IgD-negative memory B cell (primary cell): Measurements from ENCODE around the gene PFKL. TPM values are rescaled to one million over a fixed set of nuclear protein-coding genes. Genes with fewer than 3 reads are reported as not detected.
"Not testable (repeated sequence)": the region's sequence is repeated elsewhere in the genome, so short reads cannot be mapped to it uniquely, and the experiment has no call there.

Experiments
- H3K27ac Mint-ChIP-seq, 3 donors: one replicate each; pipeline ENCODE4 v1.8.0; 2020 to 2022; ENCODE audit warnings: mild to moderate bottlenecking in 3 of 3, mixed read lengths in 3 of 3, moderate library complexity in 1 of 3
- H3K27me3 Mint-ChIP-seq: one replicate; pipeline ENCODE4 v1.8.0; 2021; ENCODE audit warnings: mixed read lengths
- H3K36me3 Mint-ChIP-seq: one replicate; pipeline ENCODE4 v1.8.0; 2020; ENCODE audit warnings: mild to moderate bottlenecking, mixed read lengths
- H3K4me1 Mint-ChIP-seq, 3 donors: one replicate each; pipeline ENCODE4 v1.8.0; 2020 to 2022; ENCODE audit warnings: mixed read lengths in 3 of 3, mild to moderate bottlenecking in 1 of 3
- H3K4me3 Mint-ChIP-seq, 4 donors: one replicate each; pipeline ENCODE4 v1.8.0; 2020 to 2022; ENCODE audit warnings: mild to moderate bottlenecking in 4 of 4, mixed read lengths in 4 of 4, moderate library complexity in 3 of 4
- H3K9me3 Mint-ChIP-seq, 3 donors: one replicate each; pipeline ENCODE4 v1.8.0; 2020 to 2021; ENCODE audit warnings: mixed read lengths in 3 of 3, mild to moderate bottlenecking in 1 of 3
- polyA plus RNA-seq: library from polyadenylated mRNA; unstranded; fragments of 300-500 nt; fragmentation: Illumina TruSeq; gene quantifications from one replicate; pipeline ENCODE4 v1.2.3, GENCODE V29; 2021

Gene PFKL
- polyA plus RNA-seq, 1 donor from 2014 or later = 130 TPM

DNA sequence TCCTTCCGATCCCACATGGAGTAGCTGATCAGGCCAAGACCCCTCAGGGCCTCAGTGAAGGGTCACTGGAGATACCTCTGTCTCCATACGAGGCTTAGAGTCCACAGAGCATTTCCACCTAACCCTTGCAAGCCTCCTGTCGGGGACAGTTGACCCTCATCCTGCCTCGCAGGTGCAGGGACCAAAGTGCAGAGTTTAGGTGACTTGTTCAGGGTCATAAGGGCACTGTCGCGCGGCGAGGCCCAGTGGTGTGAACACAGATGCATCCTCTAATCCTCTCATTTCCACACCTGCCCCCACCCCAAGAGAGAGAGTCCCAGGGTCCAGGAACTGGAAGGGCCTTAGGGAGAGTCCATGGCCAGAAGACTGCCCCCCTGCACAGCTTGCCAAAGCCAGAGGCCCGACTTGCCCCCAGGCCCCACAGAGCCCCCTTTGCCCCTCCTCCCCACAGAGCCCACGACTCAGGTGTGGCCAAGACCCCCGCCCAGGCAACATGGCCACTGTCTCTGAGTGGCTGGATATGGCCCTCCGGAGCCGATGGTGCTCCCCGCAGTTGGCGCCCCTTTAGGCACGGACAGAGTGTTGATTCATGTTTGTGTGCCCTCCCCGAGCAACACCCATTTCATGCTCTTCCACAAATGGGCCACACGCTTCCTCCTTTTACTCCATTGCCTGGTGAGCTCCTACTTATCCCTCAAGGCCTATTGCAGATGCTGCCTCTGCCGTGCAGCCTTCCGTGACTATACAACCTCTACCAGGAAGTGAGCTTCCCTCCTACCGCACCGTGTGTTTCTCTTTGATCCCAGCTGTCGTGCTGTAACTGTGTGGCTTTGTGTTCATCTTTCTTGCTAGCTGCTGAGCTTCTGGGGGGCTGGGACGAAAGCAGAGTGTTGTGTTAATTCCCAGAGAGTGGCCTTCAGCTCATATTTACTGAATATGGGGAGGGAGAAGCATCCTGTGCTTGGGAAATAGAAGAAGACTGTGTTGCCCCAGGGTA lies 55.2 kb downstream of the PFKL start:
- Mint-ChIP-seq H3K27me3 (peaks cover 8% of the 10 kb centered on the region), H3K27ac (peak overlapping the region in 2 of 3 donors; percentile 3 to 63), H3K4me1 (peaks cover 32 to 43% (median 37%) of the 10 kb centered on the region in 3 donors), H3K9me3 (no peaks in the 10 kb centered on the region), H3K4me3 (peak overlapping the region; percentile 61 to 91 (median 80)), H3K36me3 (peaks cover 4% of the 10 kb centered on the region)

DNA sequence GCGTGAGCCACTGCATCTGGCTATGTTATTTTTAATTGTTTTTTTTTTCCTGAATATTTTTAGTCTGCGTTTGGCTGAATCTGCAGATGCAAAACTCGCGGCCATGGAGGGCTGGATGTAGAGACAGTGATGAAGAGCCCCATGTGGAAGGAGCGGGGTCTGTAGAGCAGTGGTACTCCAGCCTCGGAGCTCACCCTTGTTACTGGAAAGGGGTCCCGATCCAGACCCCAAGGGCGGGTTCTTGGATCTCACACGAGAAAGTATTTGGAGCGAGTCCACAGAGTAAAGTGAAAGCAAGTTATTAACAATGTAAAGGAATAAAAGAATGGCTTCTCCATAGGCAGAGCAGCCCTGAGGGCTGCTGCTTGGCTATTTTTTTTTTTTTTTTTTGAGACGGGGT lies 56.3 kb downstream of the PFKL start:
- H3K9me3 Mint-ChIP-seq = no peaks in the 10 kb centered on the region
- H3K4me3 Mint-ChIP-seq = peak overlapping the region in 2 of 4 donors; percentile 39 to 46
- peaks cover 8% of the 10 kb centered on the region for H3K27me3 Mint-ChIP-seq
- peaks cover 4% of the 10 kb centered on the region for H3K36me3 Mint-ChIP-seq
- peak overlapping the region in 2 of 3 donors; percentile 39 to 82 for H3K27ac Mint-ChIP-seq
- peaks cover 34 to 44% (median 41%) of the 10 kb centered on the region in 3 donors for H3K4me1 Mint-ChIP-seq

DNA sequence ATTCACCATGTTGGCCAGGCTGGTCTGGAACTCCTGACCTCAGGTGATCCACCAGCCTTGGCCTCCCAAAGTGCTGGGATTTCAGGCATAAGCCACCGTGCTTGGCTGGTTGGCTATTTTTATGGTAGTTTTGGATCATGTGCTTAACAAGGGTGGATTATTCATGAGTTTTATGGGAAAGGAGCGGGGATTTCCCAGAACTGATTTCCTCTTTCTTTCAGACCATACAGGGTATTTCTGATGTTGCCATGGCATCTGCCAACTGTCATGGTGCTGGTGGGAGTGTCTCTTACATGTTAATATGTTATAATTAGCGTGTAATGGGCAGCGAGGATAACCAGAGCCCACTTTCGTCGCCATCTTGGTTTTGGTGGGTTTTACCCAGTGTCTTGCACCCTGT lies 56.8 kb downstream of the PFKL start:
- Mint-ChIP-seq H3K4me1 (peaks cover 34 to 44% (median 40%) of the 10 kb centered on the region in 3 donors), H3K9me3 (no peaks in the 10 kb centered on the region), H3K27ac (peak overlapping the region in 1 of 3 donors; percentile 82), H3K36me3 (peaks cover 4% of the 10 kb centered on the region), H3K4me3 (peak overlapping the region in 1 of 4 donors; percentile 46), H3K27me3 (peaks cover 5% of the 10 kb centered on the region)

DNA sequence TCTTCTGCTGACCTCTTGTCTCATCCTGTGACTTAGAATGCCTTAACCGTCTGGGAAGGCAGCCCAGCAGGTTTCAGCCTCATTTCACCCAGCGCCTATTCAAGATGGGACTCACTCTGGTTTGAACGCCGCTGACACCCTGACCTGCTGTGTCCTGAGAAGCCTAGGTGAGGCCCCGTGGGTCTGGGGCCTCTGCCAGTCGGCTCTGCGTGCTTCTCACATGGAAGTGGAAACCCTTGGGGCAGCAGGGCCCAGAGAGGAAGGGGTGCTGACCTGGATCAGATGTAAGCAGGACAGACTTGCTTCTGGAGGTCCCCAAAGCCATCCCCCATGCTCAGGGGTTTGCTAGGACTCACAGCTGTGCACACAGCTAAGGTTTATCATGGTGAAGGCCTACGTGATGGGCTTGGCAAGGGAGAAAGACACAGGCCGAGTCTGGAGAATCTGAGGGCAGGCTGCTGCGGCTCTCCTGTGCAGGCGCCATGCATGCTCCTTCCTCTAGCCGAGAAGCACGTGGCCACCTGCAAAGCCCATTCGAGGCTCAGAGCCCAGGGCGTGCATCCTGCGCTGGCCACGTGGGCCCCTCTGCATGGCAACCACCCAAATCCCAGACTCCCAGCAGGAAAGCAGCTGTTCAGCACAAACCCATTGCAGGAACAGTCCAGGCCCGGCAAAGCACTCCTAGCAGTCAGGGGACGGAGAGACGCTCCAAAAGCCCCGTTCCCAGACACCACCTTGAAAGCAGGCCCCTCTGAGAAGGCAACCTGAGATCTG lies 57.4 kb downstream of the PFKL start:
- no peaks in the 10 kb centered on the region for H3K9me3 Mint-ChIP-seq
- peaks cover 5% of the 10 kb centered on the region for H3K27me3 Mint-ChIP-seq
- H3K27ac Mint-ChIP-seq = no peak overlapping the region
- no peak overlapping the region for H3K4me3 Mint-ChIP-seq
- H3K4me1 Mint-ChIP-seq = peaks cover 34 to 44% (median 40%) of the 10 kb centered on the region in 3 donors
- peaks cover 4% of the 10 kb centered on the region for H3K36me3 Mint-ChIP-seq

DNA sequence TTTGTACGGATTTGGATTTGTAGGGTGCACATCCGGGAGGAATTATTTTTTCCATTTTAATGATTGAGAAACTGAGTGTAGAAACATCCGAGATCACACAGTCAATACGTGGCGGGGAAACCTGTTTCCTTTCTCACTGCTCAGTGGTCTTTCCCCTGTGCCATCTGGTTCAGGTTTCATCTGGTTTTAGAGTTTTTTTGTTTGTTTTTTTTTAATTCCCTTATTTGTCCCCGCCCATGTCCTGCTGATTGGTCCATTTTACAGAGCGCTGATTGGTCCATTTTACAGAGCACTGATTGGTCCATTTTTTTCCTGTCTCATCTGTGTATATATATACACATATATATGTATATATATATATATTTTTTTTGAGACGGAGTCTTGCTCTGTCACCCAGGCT lies 59.5 kb downstream of the PFKL start:
- Mint-ChIP-seq H3K36me3 (peaks cover 6% of the 10 kb centered on the region), H3K4me1 (peaks cover 23 to 29% (median 24%) of the 10 kb centered on the region in 3 donors), H3K27me3 (peaks cover 3% of the 10 kb centered on the region), H3K9me3 (peaks cover 0 to 7% (median 0%) of the 10 kb centered on the region in 3 donors), H3K27ac (no peak overlapping the region), H3K4me3 (no peak overlapping the region)

DNA sequence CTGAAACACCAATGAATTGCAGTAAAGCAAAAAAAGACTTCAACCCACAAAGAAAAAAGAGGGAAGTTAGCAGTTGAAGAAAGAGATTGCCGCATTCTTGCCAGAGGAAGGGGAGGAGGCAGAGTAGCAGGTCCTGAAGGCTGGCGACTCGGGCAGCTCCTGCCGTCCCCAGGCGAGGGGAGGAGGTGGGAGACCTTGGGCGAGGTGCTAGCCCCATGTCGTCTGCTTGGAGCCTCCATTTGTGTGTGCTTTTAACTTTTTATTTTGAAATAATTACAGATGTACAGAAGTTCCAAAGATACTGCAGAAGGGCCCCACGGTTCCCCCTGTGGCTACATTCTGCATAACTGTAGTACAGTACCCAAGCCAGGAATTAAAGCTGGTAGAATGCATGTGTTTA lies 60.3 kb downstream of the PFKL start:
- peak overlapping the region in 1 of 3 donors; percentile 46 for H3K27ac Mint-ChIP-seq
- peaks cover 6% of the 10 kb centered on the region for H3K36me3 Mint-ChIP-seq
- peaks cover 3% of the 10 kb centered on the region for H3K27me3 Mint-ChIP-seq
- peak overlapping the region in 2 of 4 donors; percentile 33 to 71 for H3K4me3 Mint-ChIP-seq
- peaks cover 0 to 7% (median 0%) of the 10 kb centered on the region in 3 donors for H3K9me3 Mint-ChIP-seq
- peaks cover 17 to 22% (median 18%) of the 10 kb centered on the region in 3 donors for H3K4me1 Mint-ChIP-seq

DNA sequence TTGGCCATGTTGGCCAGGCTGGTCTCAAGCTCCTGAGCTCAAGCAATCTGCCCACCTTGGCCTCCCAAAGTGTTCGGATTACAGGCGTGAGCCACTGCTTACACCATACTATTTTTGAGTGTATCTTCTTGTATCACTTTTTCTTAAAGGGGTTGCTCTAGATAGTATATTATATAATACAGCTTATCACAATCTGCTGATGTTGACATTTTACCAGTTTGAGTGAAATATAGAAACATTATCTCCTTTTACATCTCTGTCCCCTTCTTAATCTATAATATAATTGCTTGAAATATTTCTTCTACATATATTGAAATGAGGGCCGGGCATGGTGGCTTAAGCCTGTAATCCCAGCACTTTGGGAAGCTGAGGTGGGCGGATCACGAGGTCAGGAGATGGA lies 62.0 kb downstream of the PFKL start:
- H3K27me3 Mint-ChIP-seq, H3K27ac Mint-ChIP-seq, H3K4me1 Mint-ChIP-seq, H3K9me3 Mint-ChIP-seq, H3K4me3 Mint-ChIP-seq, H3K36me3 Mint-ChIP-seq: not testable (repeated sequence)

DNA sequence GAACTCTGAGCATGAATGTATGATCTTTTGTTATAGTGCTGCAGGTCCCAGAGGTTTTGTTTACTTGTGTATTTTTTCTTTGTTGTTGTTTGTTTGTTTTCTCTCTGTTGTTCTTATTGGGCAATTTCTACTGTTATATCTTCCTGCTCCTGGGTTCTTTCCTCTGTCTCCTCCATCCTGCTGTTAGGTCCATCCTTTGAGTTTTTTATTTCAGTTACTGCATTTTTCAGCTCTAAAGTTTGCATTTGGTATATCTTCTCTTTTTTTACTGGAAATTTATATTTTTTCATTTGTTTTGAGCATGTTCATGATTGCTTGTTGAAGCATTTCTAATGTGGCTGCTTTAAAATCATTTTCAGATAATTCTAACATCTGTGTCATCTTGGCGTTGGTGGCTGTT lies 63.4 kb downstream of the PFKL start:
- peaks cover 0 to 7% (median 0%) of the 10 kb centered on the region in 3 donors for H3K9me3 Mint-ChIP-seq
- no peak overlapping the region for H3K27ac Mint-ChIP-seq
- peaks cover 6% of the 10 kb centered on the region for H3K36me3 Mint-ChIP-seq
- peaks cover 3% of the 10 kb centered on the region for H3K27me3 Mint-ChIP-seq
- no peak overlapping the region for H3K4me3 Mint-ChIP-seq
- H3K4me1 Mint-ChIP-seq = peaks cover 6 to 7% (median 6%) of the 10 kb centered on the region in 3 donors

DNA sequence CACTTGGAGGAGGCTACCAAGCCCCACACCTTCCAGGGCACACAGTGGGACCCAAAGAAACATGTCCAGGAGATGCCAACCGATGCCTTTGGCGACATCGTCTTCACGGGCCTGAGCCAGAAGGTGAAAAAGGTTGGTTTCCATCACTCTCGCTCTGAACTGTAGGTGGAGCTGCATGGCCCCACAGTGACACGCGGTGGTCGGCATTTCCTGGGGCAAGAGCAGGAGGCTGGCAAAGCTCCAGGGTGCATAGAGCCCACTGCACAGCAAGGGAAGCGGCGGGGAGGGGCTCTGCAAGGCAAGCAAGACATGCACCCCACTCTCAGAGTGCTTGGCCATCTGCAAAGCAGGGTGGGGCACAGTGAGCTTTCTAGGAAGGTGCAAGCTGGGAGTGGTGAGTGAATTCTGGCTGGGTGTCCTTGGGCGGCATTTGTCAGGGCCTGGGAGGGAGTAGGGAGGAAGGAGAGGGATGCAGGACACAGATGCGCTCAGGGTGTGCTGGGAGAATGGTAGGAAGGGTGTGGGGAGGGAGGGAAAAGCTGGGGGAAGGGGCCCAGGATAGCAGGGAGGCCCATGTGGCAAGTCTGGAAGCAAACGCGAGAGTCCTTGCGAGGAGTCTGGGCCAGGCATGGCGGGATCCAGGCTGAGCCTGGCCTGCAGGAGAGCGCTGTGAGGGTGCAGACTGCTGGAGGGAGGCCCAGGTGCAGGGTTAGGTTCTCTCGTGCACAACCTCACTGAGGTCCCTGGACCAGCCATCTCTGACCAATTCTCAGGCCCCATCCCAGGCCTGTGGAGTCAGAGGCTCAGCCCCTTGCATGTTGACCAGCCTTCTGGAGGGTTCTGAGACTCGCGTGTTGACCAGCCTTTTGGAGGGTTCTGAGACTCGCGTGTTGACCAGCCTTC lies 64.5 kb downstream of the PFKL start:
- Mint-ChIP-seq H3K27me3 (peaks cover 3% of the 10 kb centered on the region), H3K4me1 (peaks cover 6 to 7% (median 6%) of the 10 kb centered on the region in 3 donors), H3K9me3 (peaks cover 0 to 7% (median 0%) of the 10 kb centered on the region in 3 donors), H3K36me3 (peaks cover 6% of the 10 kb centered on the region), H3K27ac (no peak overlapping the region), H3K4me3 (no peak overlapping the region)

DNA sequence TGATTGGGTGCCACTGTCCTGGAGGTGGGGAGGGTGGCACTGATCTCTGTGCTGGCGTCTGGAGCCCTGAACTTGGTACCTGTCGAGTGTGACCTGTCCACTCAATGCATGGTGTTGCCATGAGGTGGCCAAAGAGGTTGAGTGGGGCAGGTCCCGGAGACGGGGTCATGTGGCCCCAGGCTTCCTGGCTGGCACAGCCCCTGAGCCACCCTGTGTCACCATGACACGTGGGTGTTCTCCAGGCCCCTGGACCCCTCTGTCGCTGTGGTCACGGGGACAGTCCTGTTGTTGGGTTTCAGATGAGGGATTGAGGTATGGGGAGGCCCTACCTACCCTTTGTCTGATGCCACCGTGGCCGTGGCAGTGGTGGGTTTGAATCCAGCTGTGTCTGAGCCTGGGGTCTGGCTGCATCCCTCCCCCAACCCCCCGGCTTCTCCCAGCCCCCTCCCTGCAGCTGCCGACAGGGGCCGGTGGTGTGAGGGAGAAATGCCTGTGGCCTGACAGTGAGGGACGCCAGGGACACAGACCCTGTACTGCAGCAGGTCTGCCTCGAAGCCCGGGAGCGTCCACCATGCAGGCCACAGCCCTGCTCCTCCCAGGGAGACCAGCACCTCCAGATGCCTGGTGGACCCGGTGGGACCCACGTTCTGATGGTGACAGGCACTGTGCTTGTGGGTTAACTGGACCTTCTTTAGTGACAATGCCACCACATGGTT lies 65.6 kb downstream of the PFKL start:
- peaks cover 3% of the 10 kb centered on the region for H3K27me3 Mint-ChIP-seq
- no peak overlapping the region for H3K4me3 Mint-ChIP-seq
- no peak overlapping the region for H3K27ac Mint-ChIP-seq
- peaks cover 0 to 2% (median 2%) of the 10 kb centered on the region in 3 donors for H3K4me1 Mint-ChIP-seq
- peaks cover 6% of the 10 kb centered on the region for H3K36me3 Mint-ChIP-seq
- H3K9me3 Mint-ChIP-seq = peaks cover 0 to 7% (median 0%) of the 10 kb centered on the region in 3 donors

DNA sequence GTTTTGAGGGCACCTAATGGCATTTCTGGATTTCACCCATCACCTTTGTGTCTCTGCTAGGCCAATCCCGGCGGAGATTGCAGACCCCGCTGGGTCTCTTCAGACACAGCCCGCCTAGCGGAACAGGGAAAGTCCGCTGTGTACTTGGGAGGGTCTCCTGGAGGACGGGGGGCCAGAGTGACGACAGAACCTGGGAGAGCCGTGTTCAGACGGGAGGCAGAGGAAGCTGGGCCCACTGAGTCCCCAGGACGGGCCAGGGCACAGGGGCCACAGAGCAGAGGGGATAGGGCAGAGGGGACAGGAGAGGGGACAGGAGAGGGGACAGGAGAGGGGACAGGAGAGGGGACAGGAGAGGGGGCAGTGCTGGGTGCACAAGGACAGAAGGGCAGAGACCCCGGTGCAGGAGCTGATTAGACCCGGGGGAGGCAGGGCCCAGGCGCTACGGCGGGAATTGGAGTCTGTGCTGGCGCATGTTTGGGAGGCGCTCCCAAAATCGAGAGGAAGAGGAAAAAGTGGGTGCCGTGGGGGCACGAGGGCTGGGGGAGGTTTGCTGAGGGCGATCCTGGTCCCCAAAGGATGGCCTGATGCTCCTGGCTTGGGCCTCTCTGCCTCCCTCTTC lies 66.2 kb downstream of the PFKL start:
- H3K4me3 Mint-ChIP-seq = no peak overlapping the region
- peaks cover 6% of the 10 kb centered on the region for H3K36me3 Mint-ChIP-seq
- peaks cover 0 to 2% (median 0%) of the 10 kb centered on the region in 3 donors for H3K4me1 Mint-ChIP-seq
- peaks cover 0 to 7% (median 0%) of the 10 kb centered on the region in 3 donors for H3K9me3 Mint-ChIP-seq
- H3K27ac Mint-ChIP-seq = no peak overlapping the region
- peaks cover 2% of the 10 kb centered on the region for H3K27me3 Mint-ChIP-seq

DNA sequence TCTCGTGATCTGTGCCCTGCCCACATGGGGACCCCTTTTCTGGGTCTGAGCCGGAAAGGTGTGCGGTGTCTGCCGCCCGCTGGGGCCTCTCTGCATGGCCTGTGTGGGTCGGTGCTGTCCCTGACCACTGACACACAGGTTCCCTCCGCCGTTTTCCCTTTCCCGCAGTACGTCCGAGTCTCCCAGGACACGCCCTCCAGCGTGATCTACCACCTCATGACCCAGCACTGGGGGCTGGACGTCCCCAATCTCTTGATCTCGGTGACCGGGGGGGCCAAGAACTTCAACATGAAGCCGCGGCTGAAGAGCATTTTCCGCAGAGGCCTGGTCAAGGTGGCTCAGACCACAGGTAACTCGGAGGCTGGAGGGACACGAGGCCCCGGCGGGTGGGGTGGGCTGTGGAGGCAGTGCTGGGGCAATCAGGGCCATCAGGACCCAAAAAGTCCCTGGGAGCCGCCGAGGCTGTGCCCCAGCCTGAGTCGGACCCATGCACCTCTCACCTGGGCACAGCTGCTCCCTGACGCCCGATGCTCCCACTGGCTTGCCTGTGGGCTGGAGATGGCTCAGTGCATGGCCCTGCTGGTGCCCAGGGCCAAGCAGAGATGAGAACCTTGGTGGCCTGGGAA lies 66.8 kb downstream of the PFKL start:
- peaks cover 2% of the 10 kb centered on the region for H3K27me3 Mint-ChIP-seq
- peaks cover 0 to 7% (median 0%) of the 10 kb centered on the region in 3 donors for H3K9me3 Mint-ChIP-seq
- H3K36me3 Mint-ChIP-seq = peaks cover 6% of the 10 kb centered on the region
- H3K4me1 Mint-ChIP-seq = peaks cover 0 to 2% (median 0%) of the 10 kb centered on the region in 3 donors
- H3K4me3 Mint-ChIP-seq = no peak overlapping the region
- no peak overlapping the region for H3K27ac Mint-ChIP-seq
